Measurements from ENCODE around the gene HEXIM2. TPM values are rescaled to one million over a fixed set of nuclear protein-coding genes. Genes with fewer than 3 reads are reported as not detected.

HEXIM2 gene
- total RNA-seq, 1 experiment from 2014 or later, result 11.9 TPM

DNA sequence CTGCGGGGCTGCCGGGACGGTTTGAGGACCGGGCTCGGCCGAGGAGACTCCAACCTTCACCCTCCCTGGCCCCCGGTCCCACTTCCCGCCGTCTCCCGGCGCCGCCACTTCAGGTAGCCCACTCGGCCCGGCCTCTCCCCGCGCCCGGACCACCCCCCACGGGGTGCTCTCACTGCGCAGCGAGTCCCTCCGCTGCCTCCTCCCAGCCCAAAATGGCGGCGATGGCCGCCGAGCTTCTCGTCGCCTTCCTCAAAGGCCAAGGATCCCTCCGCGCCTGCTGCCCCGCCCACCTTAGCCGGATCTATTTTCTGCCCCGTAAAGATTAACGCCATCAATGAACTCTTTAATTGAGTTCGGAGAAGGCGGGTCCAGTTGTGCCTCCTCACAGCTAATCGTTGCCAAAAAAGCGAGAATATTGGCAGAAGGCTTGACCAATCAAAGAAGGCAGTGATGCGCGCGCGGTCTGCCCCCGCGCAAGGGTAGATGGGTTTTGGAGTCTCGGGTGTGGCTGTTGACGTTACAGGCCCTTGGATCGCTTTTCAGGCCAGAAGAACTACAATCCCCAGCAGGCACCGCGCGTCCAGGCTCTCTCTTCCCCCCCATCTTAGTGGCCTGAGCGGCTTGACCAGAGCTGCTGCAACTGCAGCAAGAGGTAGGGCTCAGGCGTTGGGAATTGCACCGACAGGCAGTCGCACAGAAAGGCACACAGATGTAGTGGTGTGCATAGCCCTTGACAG, at the start of gene HEXIM2 (continued):
- TF ChIP-seq, protein P1, sequence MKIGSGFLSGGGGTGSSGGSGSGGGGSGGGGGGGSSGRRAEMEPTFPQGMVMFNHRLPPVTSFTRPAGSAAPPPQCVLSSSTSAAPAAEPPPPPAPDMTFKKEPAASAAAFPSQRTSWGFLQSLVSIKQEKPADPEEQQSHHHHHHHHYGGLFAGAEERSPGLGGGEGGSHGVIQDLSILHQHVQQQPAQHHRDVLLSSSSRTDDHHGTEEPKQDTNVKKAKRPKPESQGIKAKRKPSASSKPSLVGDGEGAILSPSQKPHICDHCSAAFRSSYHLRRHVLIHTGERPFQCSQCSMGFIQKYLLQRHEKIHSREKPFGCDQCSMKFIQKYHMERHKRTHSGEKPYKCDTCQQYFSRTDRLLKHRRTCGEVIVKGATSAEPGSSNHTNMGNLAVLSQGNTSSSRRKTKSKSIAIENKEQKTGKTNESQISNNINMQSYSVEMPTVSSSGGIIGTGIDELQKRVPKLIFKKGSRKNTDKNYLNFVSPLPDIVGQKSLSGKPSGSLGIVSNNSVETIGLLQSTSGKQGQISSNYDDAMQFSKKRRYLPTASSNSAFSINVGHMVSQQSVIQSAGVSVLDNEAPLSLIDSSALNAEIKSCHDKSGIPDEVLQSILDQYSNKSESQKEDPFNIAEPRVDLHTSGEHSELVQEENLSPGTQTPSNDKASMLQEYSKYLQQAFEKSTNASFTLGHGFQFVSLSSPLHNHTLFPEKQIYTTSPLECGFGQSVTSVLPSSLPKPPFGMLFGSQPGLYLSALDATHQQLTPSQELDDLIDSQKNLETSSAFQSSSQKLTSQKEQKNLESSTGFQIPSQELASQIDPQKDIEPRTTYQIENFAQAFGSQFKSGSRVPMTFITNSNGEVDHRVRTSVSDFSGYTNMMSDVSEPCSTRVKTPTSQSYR (CRISPR knock-in tag; IDR thresholded peaks at IDR 0.05), result no peak
- TF ChIP-seq, protein P2, sequence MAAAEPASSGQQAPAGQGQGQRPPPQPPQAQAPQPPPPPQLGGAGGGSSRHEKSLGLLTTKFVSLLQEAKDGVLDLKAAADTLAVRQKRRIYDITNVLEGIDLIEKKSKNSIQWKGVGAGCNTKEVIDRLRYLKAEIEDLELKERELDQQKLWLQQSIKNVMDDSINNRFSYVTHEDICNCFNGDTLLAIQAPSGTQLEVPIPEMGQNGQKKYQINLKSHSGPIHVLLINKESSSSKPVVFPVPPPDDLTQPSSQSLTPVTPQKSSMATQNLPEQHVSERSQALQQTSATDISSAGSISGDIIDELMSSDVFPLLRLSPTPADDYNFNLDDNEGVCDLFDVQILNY (CRISPR knock-in tag; IDR thresholded peaks at IDR 0.05), result no peak
- peak; percentile 43; the same call in 1 of the 2 replicates for TF ChIP-seq CREM (CRISPR knock-in tag; IDR thresholded peaks at IDR 0.05)
- TF ChIP-seq RORB (CRISPR knock-in tag; IDR thresholded peaks at IDR 0.05), result no peak; the same call in 1 of the 2 replicates
- 0 out of 2 replicates have a peak, but pooled peaks have one; percentile 9 for TF ChIP-seq JUN (CRISPR knock-in tag; IDR thresholded peaks at IDR 0.05)
- TF ChIP-seq TEAD1 (CRISPR knock-in tag; IDR thresholded peaks at IDR 0.05), result no peak
- peak; percentile 67; the same call in 1 of the 2 replicates for TF ChIP-seq FOXP1 (CRISPR knock-in tag; IDR thresholded peaks at IDR 0.05; ENCODE audit: borderline replicate concordance)
- peak; percentile 98 for TF ChIP-seq SP1 (CRISPR knock-in tag; conservative IDR thresholded peaks at IDR 0.05)
- TF ChIP-seq PRRX2 (CRISPR knock-in tag; IDR thresholded peaks at IDR 0.05), result 0 out of 2 replicates have a peak, but pooled peaks have one; percentile 59
- TF ChIP-seq, protein P3, sequence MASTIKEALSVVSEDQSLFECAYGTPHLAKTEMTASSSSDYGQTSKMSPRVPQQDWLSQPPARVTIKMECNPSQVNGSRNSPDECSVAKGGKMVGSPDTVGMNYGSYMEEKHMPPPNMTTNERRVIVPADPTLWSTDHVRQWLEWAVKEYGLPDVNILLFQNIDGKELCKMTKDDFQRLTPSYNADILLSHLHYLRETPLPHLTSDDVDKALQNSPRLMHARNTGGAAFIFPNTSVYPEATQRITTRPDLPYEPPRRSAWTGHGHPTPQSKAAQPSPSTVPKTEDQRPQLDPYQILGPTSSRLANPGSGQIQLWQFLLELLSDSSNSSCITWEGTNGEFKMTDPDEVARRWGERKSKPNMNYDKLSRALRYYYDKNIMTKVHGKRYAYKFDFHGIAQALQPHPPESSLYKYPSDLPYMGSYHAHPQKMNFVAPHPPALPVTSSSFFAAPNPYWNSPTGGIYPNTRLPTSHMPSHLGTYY (CRISPR knock-in tag; IDR thresholded peaks at IDR 0.05), result peak; percentile 72; the same call in 1 of the 2 replicates
- no peak for TF ChIP-seq GRHL2 (CRISPR knock-in tag; IDR thresholded peaks at IDR 0.05; ENCODE audit: insufficient replicate concordance, severe bottlenecking)
- TF ChIP-seq ZNF532 (CRISPR knock-in tag; IDR thresholded peaks at IDR 0.05; ENCODE audit: borderline replicate concordance), result 0 out of 2 replicates have a peak, but pooled peaks have one; percentile 56
- TF ChIP-seq KAT7 (CRISPR knock-in tag; IDR thresholded peaks at IDR 0.05; ENCODE audit: borderline replicate concordance), result no peak
- peak; percentile 20; the same call in 1 of the 2 replicates for TF ChIP-seq EMX1 (CRISPR knock-in tag; IDR thresholded peaks at IDR 0.05)
- TF ChIP-seq, protein P4, sequence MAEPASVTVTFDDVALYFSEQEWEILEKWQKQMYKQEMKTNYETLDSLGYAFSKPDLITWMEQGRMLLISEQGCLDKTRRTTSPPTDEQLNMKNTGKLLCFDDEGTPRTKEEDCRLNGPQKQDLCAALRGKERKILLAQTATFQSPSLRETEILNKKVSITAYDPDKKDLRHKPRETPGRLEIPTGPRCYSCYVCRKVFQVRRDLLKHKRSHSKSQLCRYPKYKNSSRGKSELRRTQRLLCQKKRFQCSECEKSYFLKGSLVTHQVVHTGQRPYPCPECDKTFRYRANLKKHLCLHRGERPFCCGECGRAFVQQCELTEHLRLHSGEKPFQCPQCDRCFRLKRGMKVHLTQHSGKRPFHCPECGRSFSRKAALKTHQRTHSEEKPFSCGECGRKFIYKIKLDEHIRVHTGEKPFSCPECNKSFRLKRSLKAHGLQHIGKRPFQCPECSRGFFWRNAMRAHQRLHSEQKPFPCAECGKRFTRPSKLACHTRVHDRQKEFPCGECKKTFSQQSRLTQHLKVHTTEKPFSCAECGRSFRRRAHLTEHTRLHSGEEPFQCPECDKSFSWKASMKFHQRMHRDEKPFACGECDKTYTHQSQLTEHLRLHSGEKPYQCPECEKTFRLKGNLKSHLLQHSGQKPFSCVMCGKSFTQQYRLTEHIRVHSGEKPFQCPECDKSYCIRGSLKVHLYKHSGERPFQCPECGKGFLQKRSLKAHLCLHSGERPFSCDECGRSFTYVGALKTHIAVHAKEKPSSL (CRISPR knock-in tag; conservative IDR thresholded peaks at IDR 0.05), result no peak
- TF ChIP-seq, protein P5, sequence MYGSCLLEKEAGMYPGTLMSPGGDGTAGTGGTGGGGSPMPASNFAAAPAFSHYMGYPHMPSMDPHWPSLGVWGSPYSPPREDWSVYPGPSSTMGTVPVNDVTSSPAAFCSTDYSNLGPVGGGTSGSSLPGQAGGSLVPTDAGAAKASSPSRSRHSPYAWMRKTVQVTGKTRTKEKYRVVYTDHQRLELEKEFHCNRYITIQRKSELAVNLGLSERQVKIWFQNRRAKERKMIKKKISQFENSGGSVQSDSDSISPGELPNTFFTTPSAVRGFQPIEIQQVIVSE (CRISPR knock-in tag; IDR thresholded peaks at IDR 0.05; ENCODE audit: borderline replicate concordance), result no peak
- peak; percentile 44; the same call in 1 of the 2 replicates for TF ChIP-seq ZBTB43 (CRISPR knock-in tag; IDR thresholded peaks at IDR 0.05)
- TF ChIP-seq ZNF232 (CRISPR knock-in tag; IDR thresholded peaks at IDR 0.05), result no peak
- TF ChIP-seq GTF2I (CRISPR knock-in tag; conservative IDR thresholded peaks at IDR 0.05), result no peak
- TF ChIP-seq ZNF317 (CRISPR knock-in tag; IDR thresholded peaks at IDR 0.05; ENCODE audit: borderline replicate concordance, low read depth), result no peak

Data from WTC11 (cell line).